Neuron (in vitro differentiated cells): ENCODE data around the gene NEMP2.

Experiments
- H2AFZ ChIP-seq: one replicate; pipeline ENCODE4 v1.6.1; 2013; ENCODE audit warnings: low read depth, mild to moderate bottlenecking, inconsistent platforms, low read length, moderate library complexity
- H3K27me3 ChIP-seq: one replicate; pipeline ENCODE4 v1.6.1; 2013; ENCODE audit warnings: low read length; ENCODE audit not compliant: insufficient read depth
- H3K36me3 ChIP-seq: one replicate; pipeline ENCODE4 v1.6.1; 2013; ENCODE audit warnings: low read length; ENCODE audit not compliant: insufficient read depth
- H3K4me1 ChIP-seq: one replicate; pipeline ENCODE4 v1.6.1; 2013; ENCODE audit warnings: low read length; ENCODE audit not compliant: insufficient read depth
- H3K4me3 ChIP-seq: 2 replicates; pipeline ENCODE4 v1.5.1; 2013; ENCODE audit warnings: mild to moderate bottlenecking, low read length, moderate library complexity
- H3K9me3 ChIP-seq: one replicate; pipeline ENCODE4 v1.6.1; 2013; ENCODE audit warnings: low read length

The NEMP2 gene

GRCh38 chr2:190466819-190467446, 67.6 kb downstream of the NEMP2 start:
- no peak overlapping the region for H3K4me3 ChIP-seq
- peaks cover 19% of the 10 kb centered on the region for H3K4me1 ChIP-seq
- H2AFZ ChIP-seq, result no peak overlapping the region
- no peaks in the 10 kb centered on the region for H3K36me3 ChIP-seq
- H3K27me3 ChIP-seq, result no peaks in the 10 kb centered on the region
- peaks cover 3% of the 10 kb centered on the region for H3K9me3 ChIP-seq

GRCh38 chr2:190465060-190465459, 69.5 kb downstream of the NEMP2 start:
- no peaks in the 10 kb centered on the region for H3K36me3 ChIP-seq
- no peak overlapping the region for H3K4me3 ChIP-seq
- no peaks in the 10 kb centered on the region for H3K27me3 ChIP-seq
- no peak overlapping the region for H2AFZ ChIP-seq
- H3K4me1 ChIP-seq, result peaks cover 19% of the 10 kb centered on the region
- H3K9me3 ChIP-seq, result no peaks in the 10 kb centered on the region

GRCh38 chr2:190462611-190463010, 71.9 kb downstream of the NEMP2 start:
- H3K27me3 ChIP-seq, result no peaks in the 10 kb centered on the region
- peaks cover 10% of the 10 kb centered on the region for H3K4me1 ChIP-seq
- no peaks in the 10 kb centered on the region for H3K36me3 ChIP-seq
- no peak overlapping the region for H3K4me3 ChIP-seq
- H3K9me3 ChIP-seq, result no peaks in the 10 kb centered on the region
- H2AFZ ChIP-seq, result no peak overlapping the region

GRCh38 chr2:190462181-190462580, 72.3 kb downstream of the NEMP2 start:
- Histone ChIP-seq H2AFZ (no peak overlapping the region), H3K36me3 (no peaks in the 10 kb centered on the region), H3K4me1 (peaks cover 6% of the 10 kb centered on the region), H3K27me3 (no peaks in the 10 kb centered on the region), H3K4me3 (no peak overlapping the region), H3K9me3 (no peaks in the 10 kb centered on the region)

- no peak overlapping the region for H2AFZ ChIP-seq
- no peaks in the 10 kb centered on the region for H3K27me3 ChIP-seq
- no peak overlapping the region for H3K4me3 ChIP-seq
- no peaks in the 10 kb centered on the region for H3K36me3 ChIP-seq
- H3K9me3 ChIP-seq, result no peaks in the 10 kb centered on the region
- no peaks in the 10 kb centered on the region for H3K4me1 ChIP-seq
These were observed 74.0 kb downstream of the NEMP2 start for GRCh38 chr2:190460487-190460886.

- H3K4me1 ChIP-seq, result no peaks in the 10 kb centered on the region
- H3K36me3 ChIP-seq, result no peaks in the 10 kb centered on the region
- no peak overlapping the region for H3K4me3 ChIP-seq
- H2AFZ ChIP-seq, result no peak overlapping the region
- H3K9me3 ChIP-seq, result no peaks in the 10 kb centered on the region
- no peaks in the 10 kb centered on the region for H3K27me3 ChIP-seq
These were observed 74.6 kb downstream of the NEMP2 start for GRCh38 chr2:190459881-190460280.

- Histone ChIP-seq H3K27me3 (no peaks in the 10 kb centered on the region), H2AFZ (no peak overlapping the region), H3K9me3 (no peaks in the 10 kb centered on the region), H3K4me3 (no peak overlapping the region), H3K4me1 (no peaks in the 10 kb centered on the region), H3K36me3 (no peaks in the 10 kb centered on the region)
These were observed 76.0 kb downstream of the NEMP2 start for GRCh38 chr2:190458352-190459107.

GRCh38 chr2:190457256-190457655, 77.3 kb downstream of the NEMP2 start:
- H3K36me3 ChIP-seq, result no peaks in the 10 kb centered on the region
- no peak overlapping the region for H3K4me3 ChIP-seq
- no peaks in the 10 kb centered on the region for H3K27me3 ChIP-seq
- no peaks in the 10 kb centered on the region for H3K9me3 ChIP-seq
- H2AFZ ChIP-seq, result no peak overlapping the region
- no peaks in the 10 kb centered on the region for H3K4me1 ChIP-seq

GRCh38 chr2:190456833-190457232, 77.7 kb downstream of the NEMP2 start:
- Histone ChIP-seq H3K27me3 (no peaks in the 10 kb centered on the region), H3K4me1 (no peaks in the 10 kb centered on the region), H3K9me3 (no peaks in the 10 kb centered on the region), H2AFZ (no peak overlapping the region), H3K36me3 (no peaks in the 10 kb centered on the region), H3K4me3 (no peak overlapping the region)

- no peaks in the 10 kb centered on the region for H3K4me1 ChIP-seq
- no peak overlapping the region for H3K4me3 ChIP-seq
These were observed 79.0 kb downstream of the NEMP2 start for GRCh38 chr2:190455358-190456095.

GRCh38 chr2:190454795-190455194, 79.7 kb downstream of the NEMP2 start:
- Histone ChIP-seq H3K4me3 (no peak overlapping the region), H3K9me3 (no peaks in the 10 kb centered on the region), H2AFZ (no peak overlapping the region), H3K27me3 (no peaks in the 10 kb centered on the region), H3K36me3 (no peaks in the 10 kb centered on the region), H3K4me1 (no peaks in the 10 kb centered on the region)

More at GRCh38 chr2:190455358-190456095, 79.0 kb downstream of the NEMP2 start:
- Histone ChIP-seq H2AFZ (no peak overlapping the region), H3K9me3 (no peaks in the 10 kb centered on the region), H3K36me3 (no peaks in the 10 kb centered on the region), H3K27me3 (no peaks in the 10 kb centered on the region)
